ENCODE measurements around the gene RGS3. TPM values are rescaled to one million over a fixed set of nuclear protein-coding genes. Genes with fewer than 3 reads are reported as not detected.
A peak's percentile ranks its signal among the peaks of the same experiment; 100 is the strongest.

RGS3 gene
- total and polyA plus RNA-seq, 2 of the 13 experiments (the other 11 are each of a cell fraction or from before 2014, with no cell fraction given) = 17.1 to 28.8 TPM

DNA sequence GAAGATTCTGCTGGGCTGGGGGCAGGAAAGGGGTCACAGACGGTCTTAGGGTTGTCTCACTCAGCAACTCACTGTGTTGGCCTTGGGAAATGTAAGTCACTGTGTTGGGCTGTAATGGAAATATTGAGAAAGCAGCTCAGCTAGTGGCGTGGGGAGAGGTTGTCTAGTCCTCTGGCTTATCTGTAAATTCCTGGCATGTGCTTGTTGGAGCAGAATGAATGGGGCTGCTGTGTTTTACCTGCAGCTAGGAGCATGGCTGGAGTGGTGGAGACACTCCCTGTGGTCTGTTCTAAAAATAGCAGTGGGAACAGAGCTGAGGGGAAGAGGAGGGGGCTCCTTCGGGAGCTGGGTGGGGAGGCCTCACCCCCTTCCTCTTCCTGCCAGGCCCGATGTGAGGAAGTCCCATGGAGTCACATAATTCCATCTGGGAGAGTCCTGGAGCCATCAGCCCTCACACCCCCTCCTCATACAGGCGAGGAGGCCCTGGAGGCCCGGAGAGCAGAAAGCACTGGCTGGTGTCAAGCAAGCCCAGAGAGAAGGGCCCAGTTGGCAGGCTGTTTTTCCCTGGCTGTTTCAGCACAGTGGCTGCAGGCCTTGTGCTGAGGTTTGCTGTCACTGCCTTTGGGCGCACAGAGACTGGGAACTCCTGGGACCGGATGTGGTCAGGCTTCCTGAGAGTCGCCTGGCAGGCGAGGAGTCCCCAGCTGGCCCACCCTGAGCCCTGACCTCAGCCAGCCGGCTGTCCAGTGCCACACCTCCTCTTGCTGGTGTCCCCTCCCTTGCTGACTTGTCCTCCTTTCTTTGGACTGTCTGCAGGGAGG, 84.9 kb downstream of the RGS3 start (continued):
- TF ChIP-seq ZNF333 (CRISPR knock-in tag; IDR thresholded peaks at IDR 0.05; ENCODE audit: borderline replicate concordance) (no peak), ZNF331 (CRISPR knock-in tag; IDR thresholded peaks at IDR 0.05) (no peak), RXRA (CRISPR knock-in tag; IDR thresholded peaks at IDR 0.05) (peak; percentile 46), EZH2 (conservative IDR thresholded peaks at IDR 0.05; ENCODE audit: low read depth, low read length) (no peak), MIXL1 (CRISPR knock-in tag; IDR thresholded peaks at IDR 0.05) (no peak), DR1 (CRISPR knock-in tag; IDR thresholded peaks at IDR 0.05) (no peak), HNRNPLL (IDR thresholded peaks at IDR 0.05; ENCODE audit: low read depth, low read length, poor library complexity, severe bottlenecking) (no peak), HOXA5 (CRISPR knock-in tag; IDR thresholded peaks at IDR 0.05) (no peak), GABPB1 (CRISPR knock-in tag; IDR thresholded peaks at IDR 0.05) (peak; percentile 21; the same call in 1 of the 2 replicates), PTBP1 (IDR thresholded peaks at IDR 0.05; ENCODE audit: low read depth, low read length, poor library complexity, severe bottlenecking) (no peak), ZNF567 (CRISPR knock-in tag; IDR thresholded peaks at IDR 0.05; ENCODE audit: borderline replicate concordance) (no peak), MED8 (CRISPR knock-in tag; IDR thresholded peaks at IDR 0.05; ENCODE audit: insufficient replicate concordance) (no peak), ZNF337 (CRISPR knock-in tag; IDR thresholded peaks at IDR 0.05; ENCODE audit: borderline replicate concordance, low read depth) (no peak), NFE2 (CRISPR knock-in tag; IDR thresholded peaks at IDR 0.05) (no peak), NKX3-1 (CRISPR knock-in tag; IDR thresholded peaks at IDR 0.05) (no peak), PITX1 (CRISPR knock-in tag; IDR thresholded peaks at IDR 0.05) (0 out of 2 replicates have a peak, but pooled peaks have one; percentile 21)
- TF ChIP-seq, protein P1, sequence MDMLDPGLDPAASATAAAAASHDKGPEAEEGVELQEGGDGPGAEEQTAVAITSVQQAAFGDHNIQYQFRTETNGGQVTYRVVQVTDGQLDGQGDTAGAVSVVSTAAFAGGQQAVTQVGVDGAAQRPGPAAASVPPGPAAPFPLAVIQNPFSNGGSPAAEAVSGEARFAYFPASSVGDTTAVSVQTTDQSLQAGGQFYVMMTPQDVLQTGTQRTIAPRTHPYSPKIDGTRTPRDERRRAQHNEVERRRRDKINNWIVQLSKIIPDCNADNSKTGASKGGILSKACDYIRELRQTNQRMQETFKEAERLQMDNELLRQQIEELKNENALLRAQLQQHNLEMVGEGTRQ (IDR thresholded peaks at IDR 0.05; ENCODE audit: low read depth, low read length) = no peak
- TF ChIP-seq, protein P1 (CRISPR knock-in tag; IDR thresholded peaks at IDR 0.05; ENCODE audit: borderline replicate concordance) = no peak
- TF ChIP-seq, protein P2, sequence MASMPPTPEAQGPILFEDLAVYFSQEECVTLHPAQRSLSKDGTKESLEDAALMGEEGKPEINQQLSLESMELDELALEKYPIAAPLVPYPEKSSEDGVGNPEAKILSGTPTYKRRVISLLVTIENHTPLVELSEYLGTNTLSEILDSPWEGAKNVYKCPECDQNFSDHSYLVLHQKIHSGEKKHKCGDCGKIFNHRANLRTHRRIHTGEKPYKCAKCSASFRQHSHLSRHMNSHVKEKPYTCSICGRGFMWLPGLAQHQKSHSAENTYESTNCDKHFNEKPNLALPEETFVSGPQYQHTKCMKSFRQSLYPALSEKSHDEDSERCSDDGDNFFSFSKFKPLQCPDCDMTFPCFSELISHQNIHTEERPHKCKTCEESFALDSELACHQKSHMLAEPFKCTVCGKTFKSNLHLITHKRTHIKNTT (CRISPR knock-in tag; IDR thresholded peaks at IDR 0.05) = no peak
- TF ChIP-seq, protein P3, sequence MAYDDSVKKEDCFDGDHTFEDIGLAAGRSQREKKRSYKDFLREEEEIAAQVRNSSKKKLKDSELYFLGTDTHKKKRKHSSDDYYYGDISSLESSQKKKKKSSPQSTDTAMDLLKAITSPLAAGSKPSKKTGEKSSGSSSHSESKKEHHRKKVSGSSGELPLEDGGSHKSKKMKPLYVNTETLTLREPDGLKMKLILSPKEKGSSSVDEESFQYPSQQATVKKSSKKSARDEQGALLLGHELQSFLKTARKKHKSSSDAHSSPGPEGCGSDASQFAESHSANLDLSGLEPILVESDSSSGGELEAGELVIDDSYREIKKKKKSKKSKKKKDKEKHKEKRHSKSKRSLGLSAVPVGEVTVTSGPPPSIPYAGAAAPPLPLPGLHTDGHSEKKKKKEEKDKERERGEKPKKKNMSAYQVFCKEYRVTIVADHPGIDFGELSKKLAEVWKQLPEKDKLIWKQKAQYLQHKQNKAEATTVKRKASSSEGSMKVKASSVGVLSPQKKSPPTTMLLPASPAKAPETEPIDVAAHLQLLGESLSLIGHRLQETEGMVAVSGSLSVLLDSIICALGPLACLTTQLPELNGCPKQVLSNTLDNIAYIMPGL (CRISPR knock-in tag; IDR thresholded peaks at IDR 0.05; ENCODE audit: borderline replicate concordance in 1 of 2, low read depth in 1 of 2) = 0 out of 4 replicates have a peak, but pooled peaks of 1 of the 2 experiments have one; percentile 34
- TF ChIP-seq, protein P4, sequence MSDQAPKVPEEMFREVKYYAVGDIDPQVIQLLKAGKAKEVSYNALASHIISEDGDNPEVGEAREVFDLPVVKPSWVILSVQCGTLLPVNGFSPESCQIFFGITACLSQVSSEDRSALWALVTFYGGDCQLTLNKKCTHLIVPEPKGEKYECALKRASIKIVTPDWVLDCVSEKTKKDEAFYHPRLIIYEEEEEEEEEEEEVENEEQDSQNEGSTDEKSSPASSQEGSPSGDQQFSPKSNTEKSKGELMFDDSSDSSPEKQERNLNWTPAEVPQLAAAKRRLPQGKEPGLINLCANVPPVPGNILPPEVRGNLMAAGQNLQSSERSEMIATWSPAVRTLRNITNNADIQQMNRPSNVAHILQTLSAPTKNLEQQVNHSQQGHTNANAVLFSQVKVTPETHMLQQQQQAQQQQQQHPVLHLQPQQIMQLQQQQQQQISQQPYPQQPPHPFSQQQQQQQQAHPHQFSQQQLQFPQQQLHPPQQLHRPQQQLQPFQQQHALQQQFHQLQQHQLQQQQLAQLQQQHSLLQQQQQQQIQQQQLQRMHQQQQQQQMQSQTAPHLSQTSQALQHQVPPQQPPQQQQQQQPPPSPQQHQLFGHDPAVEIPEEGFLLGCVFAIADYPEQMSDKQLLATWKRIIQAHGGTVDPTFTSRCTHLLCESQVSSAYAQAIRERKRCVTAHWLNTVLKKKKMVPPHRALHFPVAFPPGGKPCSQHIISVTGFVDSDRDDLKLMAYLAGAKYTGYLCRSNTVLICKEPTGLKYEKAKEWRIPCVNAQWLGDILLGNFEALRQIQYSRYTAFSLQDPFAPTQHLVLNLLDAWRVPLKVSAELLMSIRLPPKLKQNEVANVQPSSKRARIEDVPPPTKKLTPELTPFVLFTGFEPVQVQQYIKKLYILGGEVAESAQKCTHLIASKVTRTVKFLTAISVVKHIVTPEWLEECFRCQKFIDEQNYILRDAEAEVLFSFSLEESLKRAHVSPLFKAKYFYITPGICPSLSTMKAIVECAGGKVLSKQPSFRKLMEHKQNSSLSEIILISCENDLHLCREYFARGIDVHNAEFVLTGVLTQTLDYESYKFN (CRISPR knock-in tag; conservative IDR thresholded peaks at IDR 0.05) = no peak
